HCT116 (cell line): ENCODE results near the gene CLEC11A. TPM values are rescaled to one million over a fixed set of nuclear protein-coding genes. Genes with fewer than 3 reads are reported as not detected.

Experiments
- ATAC-seq: fragments of 200-7000 bp; cut with Tn5 transposase; 2 replicates; pipeline ENCODE4 v1.9.1; 2020; ENCODE audit warnings: mild to moderate bottlenecking, moderate library complexity
- BruUV-seq: library from RNA; stranded (reverse); fragments of 400-500 nt; replicated peaks from 2 replicates; lab custom pipeline; 2021; lab: Mats Ljungman, UMichigan
- CTCF ChIA-PET: fragments of 300-600 bp; sonication (Branson Sonifier 250); formaldehyde crosslinking; loops from one replicate; lab custom pipeline; 2021; ENCODE audit warnings: antibody characterized with exemption; lab: Charles Lee
- POLR2A ChIA-PET: fragments of 300-600, 350-600 bp; sonication (Branson Sonifier 250); formaldehyde crosslinking; loops from one replicate; lab custom pipeline; 2021; ENCODE audit warnings: antibody characterized with exemption; lab: Charles Lee
- RAD21 ChIA-PET, 2 experiments: fragments of 300-600 bp; sonication (Branson Sonifier 250); formaldehyde crosslinking; loops; one replicate each; lab custom pipeline; 2023; ENCODE audit warnings: low total read pairs in 2 of 2; ENCODE audit not compliant: uncharacterized antibody in 2 of 2, unreplicated experiment in 2 of 2, low non-redundant PET in 1 of 2; lab: Charles Lee
- DNase-seq: peaks from one replicate; pipeline ENCODE4 v3.0.0-alpha.2; 2010; ENCODE audit warnings: low read depth, low spot score
- H2AFZ ChIP-seq: fragments of 200-600 bp; shearing (Covaris generic), sonication (generic); 2 replicates; pipeline ENCODE4 v1.6.1; 2017; ENCODE audit warnings: low read depth, mixed run types, mixed read lengths, antibody characterized with exemption, low read length; ENCODE audit not compliant: poor library complexity, severe bottlenecking
- H3K27ac ChIP-seq: 2 replicates; pipeline ENCODE4 v1.5.1; 2012; ENCODE audit warnings: low read depth, low read length
- H3K27me3 ChIP-seq: fragments of 200-600 bp; sonication (generic); 2 replicates; pipeline ENCODE4 v1.6.1; 2016; ENCODE audit warnings: mixed run types, low read length, mixed read lengths; ENCODE audit not compliant: insufficient read depth
- H3K36me3 ChIP-seq, 2 experiments: fragments of 200-500 bp in 1 of 2; fragments of 200-600 bp in 1 of 2; sonication (Bioruptor generic) in 1 of 2; sonication (generic) in 1 of 2; 2 replicates each; pipeline versions ENCODE4 v1.5.1 to v1.6.1; 2014 to 2016; ENCODE audit warnings: low read length in 2 of 2, inconsistent platforms in 1 of 2, mixed read lengths in 1 of 2, mixed run types in 1 of 2; ENCODE audit not compliant: insufficient read depth in 2 of 2, control insufficient read depth in 1 of 2
- H3K4me1 ChIP-seq, 2 experiments: fragments of 200-600 bp in 1 of 2; sonication (generic) in 1 of 2; 2 replicates each; pipeline versions ENCODE4 v1.5.1 to v1.6.1; 2012 to 2017; ENCODE audit warnings: low read length in 2 of 2, inconsistent platforms in 1 of 2, mild to moderate bottlenecking in 1 of 2, mixed read lengths in 1 of 2, mixed run types in 1 of 2, moderate library complexity in 1 of 2; ENCODE audit not compliant: insufficient read depth in 2 of 2, control insufficient read depth in 1 of 2
- H3K4me2 ChIP-seq: fragments of 200-600 bp; sonication (generic); 2 replicates; pipeline ENCODE4 v1.6.1; 2017; ENCODE audit warnings: mixed run types, low read length, mixed read lengths
- H3K4me3 ChIP-seq, 2 experiments: fragments of 200-600 bp in 1 of 2; sonication (generic) in 1 of 2; replicated peaks in 1 of 2; 2 replicates each; pipeline ENCODE4 v1.5.1; 2011 to 2016; ENCODE audit warnings: low read length in 2 of 2, control low read depth in 1 of 2, low read depth in 1 of 2, mild to moderate bottlenecking in 1 of 2, mixed read lengths in 1 of 2, mixed run types in 1 of 2
- H3K79me2 ChIP-seq: fragments of 200-600 bp; sonication (generic); 2 replicates; pipeline ENCODE4 v1.6.1; 2017; ENCODE audit warnings: mild to moderate bottlenecking, mixed run types, low read length, moderate library complexity, mixed read lengths; ENCODE audit not compliant: insufficient read depth
- H3K9ac ChIP-seq: fragments of 200-600 bp; sonication (generic); 2 replicates; pipeline ENCODE4 v1.6.1; 2016; ENCODE audit warnings: low read length, mixed read lengths
- H3K9me2 ChIP-seq: fragments of 200-600 bp; sonication (generic), shearing (Covaris generic); 2 replicates; pipeline ENCODE4 v1.6.1; 2017; ENCODE audit warnings: mixed run types, mild to moderate bottlenecking, moderate library complexity; ENCODE audit not compliant: insufficient read depth
- H3K9me3 ChIP-seq, 2 experiments: fragments of 200-500 bp in 1 of 2; fragments of 200-600 bp in 1 of 2; sonication (Bioruptor generic) in 1 of 2; sonication (generic) in 1 of 2; 2 replicates each; pipeline ENCODE4 v1.6.1; 2014 to 2017; ENCODE audit warnings: low read length in 2 of 2, mixed read lengths in 2 of 2, inconsistent platforms in 1 of 2, low read depth in 1 of 2, mild to moderate bottlenecking in 1 of 2, mixed run types in 1 of 2, moderate library complexity in 1 of 2; ENCODE audit not compliant: control insufficient read depth in 1 of 2, insufficient read depth in 1 of 2
- H4K20me1 ChIP-seq: fragments of 200-600 bp; sonication (generic), shearing (Covaris generic); 2 replicates; pipeline ENCODE4 v1.6.1; 2017; ENCODE audit warnings: mixed run types, mild to moderate bottlenecking, moderate library complexity; ENCODE audit not compliant: insufficient read depth
- CBX3 ChIP-seq: IDR thresholded peaks from 2 replicates; pipeline ENCODE4 v1.6.1; 2012; ENCODE audit warnings: low read depth
- EZH2 ChIP-seq: fragments of 200-600 bp; sonication (generic); IDR thresholded peaks from 2 replicates; pipeline ENCODE4 v1.6.1; 2017; ENCODE audit warnings: antibody characterized with exemption, mixed run types
- FOSL1 ChIP-seq: IDR thresholded peaks from 2 replicates; pipeline ENCODE4 v1.6.1; 2012; ENCODE audit warnings: low read depth
- JUND ChIP-seq: IDR thresholded peaks from 2 replicates; pipeline ENCODE4 v1.6.1; 2012
- REST ChIP-seq: IDR thresholded peaks from 2 replicates; pipeline ENCODE4 v1.6.1; 2012; ENCODE audit warnings: low read depth
- SIN3A ChIP-seq: IDR thresholded peaks from 2 replicates; pipeline ENCODE4 v1.6.1; 2012; ENCODE audit warnings: low read depth
- SRF ChIP-seq: IDR thresholded peaks from 2 replicates; pipeline ENCODE4 v1.6.1; 2012; ENCODE audit warnings: low read depth
- TCF7L2 ChIP-seq: IDR thresholded peaks from 2 replicates; pipeline ENCODE4 v1.7.0; 2011; ENCODE audit warnings: borderline replicate concordance, inconsistent platforms; ENCODE audit not compliant: insufficient read depth, insufficient read length; ENCODE audit errors: extremely low read depth
- ZBTB33 ChIP-seq: IDR thresholded peaks from 2 replicates; pipeline ENCODE4 v1.6.1; 2011; ENCODE audit warnings: mild to moderate bottlenecking, low read length, moderate library complexity; ENCODE audit not compliant: insufficient replicate concordance; ENCODE audit errors: extremely low read depth
- intact Hi-C: fragments of 100-400 bp; cut with micrococcal nuclease; formaldehyde crosslinking; loops from 2 replicates; pipeline ENCODE4 v1.10.0; 2022
- total RNA-seq: library from RNA; stranded (reverse); gene quantifications from one replicate; pipeline ENCODE4 v1.2.1, GENCODE V29; 2021; ENCODE audit not compliant: unreplicated experiment

Gene CLEC11A
- total RNA-seq, 1 experiment from 2014 or later: 7.1 TPM

- no TSS peak for BruUV-seq
- Histone ChIP-seq H3K79me2 (no peaks in the 10 kb centered on the region), H3K9ac (no peak overlapping the region), H4K20me1 (no peaks in the 10 kb centered on the region), H3K4me1 (no peaks in the 10 kb centered on the region), H3K9me3 (no peaks in the 10 kb centered on the region), H3K36me3 (no peaks in the 10 kb centered on the region), H2AFZ (no peak overlapping the region), H3K4me2 (no peak overlapping the region), H3K9me2 (no peaks in the 10 kb centered on the region), H3K4me3 (no peak overlapping the region), H3K27me3 (no peaks in the 10 kb centered on the region; the same call in none of the 2 replicates), H3K27ac (no peak overlapping the region)
- ATAC-seq (no peak), DNase-seq (no peak)
- CTCF ChIA-PET: interaction anchor here (1.4 kb wide), 1 partner anchor 19 kb away, joined by 5 read pairs; no protein-coding TSS in a partner anchor
- TF ChIP-seq TCF7L2 (no peak), CBX3 (no peak), FOSL1 (no peak), JUND (no peak), ZBTB33 (no peak), REST (no peak), SIN3A (no peak), EZH2 (no peak), SRF (no peak)
- RAD21 ChIA-PET: no interaction called here
- POLR2A ChIA-PET: no interaction called here
- intact Hi-C loops: no loop called here
Observed at GRCh38 chr19:50743537-50743936, 20.4 kb downstream of the CLEC11A start.
